RPMI8226 (cell line): Measurements from ENCODE around the gene PRMT7.

Experiments used
- DNase-seq: peaks from one replicate; pipeline ENCODE4 v3.0.0-alpha.2; 2015

The PRMT7 gene

GRCh38 chr16:68367030-68367429, 56.2 kb downstream of the PRMT7 start:
- peak; percentile 48 for DNase-seq

GRCh38 chr16:68367440-68367839, 56.6 kb downstream of the PRMT7 start:
- no peak for DNase-seq

DNA sequence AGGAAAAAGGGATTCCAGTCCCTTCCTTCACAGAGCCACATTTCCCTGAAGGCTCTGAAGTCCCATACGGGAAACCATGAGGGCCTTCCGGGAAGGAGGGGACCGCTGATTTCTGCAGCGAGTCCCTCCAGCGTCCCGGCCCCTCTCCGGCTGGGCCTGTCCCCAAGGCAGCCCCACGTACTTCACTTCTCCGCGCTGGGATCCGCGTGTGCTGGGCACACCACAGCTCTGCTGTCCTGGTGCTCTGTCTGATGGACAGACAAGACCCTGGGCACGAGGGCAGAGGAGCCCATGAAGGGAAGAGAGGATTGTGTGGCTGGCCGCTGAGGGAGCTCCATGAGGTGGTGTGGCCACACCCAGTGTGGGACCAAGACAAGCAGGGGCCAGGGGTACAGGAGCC, 57.1 kb downstream of the PRMT7 start:
- DNase-seq: no peak

- DNase-seq: peak; percentile 34
Measured at GRCh38 chr16:68368301-68368888, 57.6 kb downstream of the PRMT7 start.

- DNase-seq: no peak
Measured at GRCh38 chr16:68369168-68369567, 58.3 kb downstream of the PRMT7 start.

DNA sequence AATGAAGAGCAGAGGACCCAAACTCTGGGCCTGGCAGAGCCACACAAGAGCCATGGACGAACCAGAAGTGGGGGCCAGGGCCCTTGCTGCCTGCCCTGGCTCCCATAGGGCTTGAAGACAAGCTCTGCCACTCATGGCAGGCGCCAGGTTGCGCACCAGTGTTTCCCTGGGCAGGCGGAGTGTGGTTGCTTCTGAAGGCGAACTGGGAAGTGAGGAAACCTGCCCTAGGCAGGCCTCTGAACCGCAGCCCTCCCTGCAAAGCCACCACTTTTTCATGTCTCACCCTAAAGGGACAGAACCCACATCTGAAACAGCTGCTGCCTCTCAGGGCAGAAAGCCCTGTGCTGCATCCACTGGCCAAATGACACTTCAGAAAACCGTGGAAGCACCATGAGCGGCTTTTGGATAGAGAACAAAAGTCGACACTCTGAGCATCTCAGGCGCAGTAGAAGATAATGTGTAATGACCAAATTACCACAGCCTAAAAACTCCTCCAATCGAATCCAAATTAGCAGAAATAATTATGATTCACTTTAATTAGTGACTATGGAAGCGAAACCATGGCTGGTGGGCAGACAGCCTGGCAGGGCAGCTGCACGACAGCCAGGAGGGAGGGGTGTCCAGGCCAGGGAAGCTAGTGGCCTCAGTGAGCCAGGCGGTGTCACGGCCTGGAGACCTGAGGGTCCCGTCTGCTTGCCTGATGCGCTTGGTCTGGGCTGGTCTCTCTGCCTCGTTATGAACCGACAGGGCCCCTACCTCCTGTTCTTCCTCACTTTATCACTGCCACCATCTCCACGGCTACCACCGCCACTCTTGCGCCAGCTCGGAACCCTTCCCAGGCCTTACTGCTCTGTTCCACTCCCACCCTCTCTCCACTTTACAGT, 59.1 kb downstream of the PRMT7 start:
- peak; percentile 88 for DNase-seq

DNA sequence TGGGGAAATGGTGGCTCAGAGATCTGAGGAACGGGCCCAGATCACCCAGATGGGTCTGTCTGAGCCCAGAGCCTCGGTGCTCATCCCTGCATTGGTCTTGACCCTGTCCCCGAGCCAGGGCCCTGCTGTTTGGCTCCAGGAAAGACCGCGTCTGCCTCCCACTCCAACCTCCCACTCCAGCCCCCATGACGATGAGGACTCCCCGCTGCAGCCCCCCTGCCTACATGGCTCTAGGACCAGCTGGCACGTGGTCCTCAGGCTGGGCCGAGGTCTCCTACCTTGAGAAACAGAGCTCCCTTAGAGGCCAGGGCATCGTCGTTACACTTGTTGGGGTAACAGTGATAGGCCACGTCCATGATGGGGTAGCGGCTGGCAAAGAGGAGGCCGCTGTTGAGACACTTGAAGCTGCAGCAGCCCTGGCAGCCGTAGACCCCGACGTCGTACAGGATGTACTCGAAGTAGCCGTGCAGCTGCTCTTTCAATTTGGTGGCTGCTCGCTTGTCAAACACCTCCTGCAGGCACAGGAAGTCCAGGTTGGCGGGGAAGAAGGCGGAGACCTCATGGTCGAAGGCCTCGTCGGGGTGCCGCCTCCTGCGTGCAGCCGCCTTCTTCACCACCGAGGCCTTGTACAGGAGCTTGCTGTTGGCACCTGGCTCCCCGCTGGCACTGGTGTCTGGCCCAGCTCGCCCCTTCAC, 59.9 kb downstream of the PRMT7 start:
- no peak for DNase-seq

DNA sequence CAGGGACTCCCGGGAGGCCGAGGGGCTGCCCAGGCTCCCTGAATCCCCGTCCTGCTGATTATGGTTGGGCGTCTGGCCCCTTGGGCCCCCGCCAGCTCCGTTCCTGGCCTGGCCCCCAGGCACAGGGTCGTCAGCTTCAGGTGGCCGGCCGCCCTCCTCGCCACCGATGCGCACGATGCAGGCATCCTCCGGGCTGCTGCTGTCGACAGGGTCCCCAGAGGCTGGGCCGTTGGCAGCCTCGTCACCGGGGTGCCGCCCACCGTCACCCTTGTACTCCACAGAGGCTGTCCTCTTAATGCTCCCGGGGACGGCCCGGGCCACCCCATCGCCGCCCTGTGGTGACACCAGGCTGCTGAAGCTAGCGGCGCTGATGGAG, 60.4 kb downstream of the PRMT7 start:
- no peak for DNase-seq

DNA sequence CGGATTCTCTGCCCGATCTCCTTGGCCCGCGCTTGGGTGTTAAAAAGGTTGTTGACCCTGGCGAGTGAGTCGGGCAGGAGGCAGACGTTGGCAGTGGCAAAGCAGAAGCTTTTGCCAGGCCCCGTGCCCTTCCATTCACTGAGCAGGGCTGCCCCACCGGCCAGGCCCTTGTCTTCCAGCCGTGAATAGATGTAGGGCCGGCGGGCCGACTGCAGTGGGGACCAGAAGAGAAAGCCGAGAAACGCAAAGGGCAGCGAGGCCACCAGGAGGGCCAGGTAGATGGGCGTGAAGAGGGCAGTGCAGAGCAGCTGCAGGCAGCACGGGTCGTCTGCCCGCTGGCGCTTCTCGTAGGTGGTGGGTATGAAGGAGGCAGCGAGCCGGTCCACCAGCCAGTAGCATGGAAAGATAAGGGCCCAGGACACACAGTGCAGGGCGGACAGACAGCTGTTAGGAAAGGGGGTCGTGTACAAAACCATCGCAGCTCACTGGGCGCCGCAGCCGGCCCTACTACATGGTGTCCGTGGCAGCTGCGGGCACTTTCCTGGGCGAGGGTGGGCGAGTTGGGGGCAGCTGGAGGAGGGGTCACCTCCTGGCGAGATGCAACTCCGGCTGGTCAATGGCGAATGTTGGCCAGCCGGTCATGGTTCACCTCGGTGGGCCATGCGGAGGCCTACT, 61.0 kb downstream of the PRMT7 start:
- no peak for DNase-seq

DNA sequence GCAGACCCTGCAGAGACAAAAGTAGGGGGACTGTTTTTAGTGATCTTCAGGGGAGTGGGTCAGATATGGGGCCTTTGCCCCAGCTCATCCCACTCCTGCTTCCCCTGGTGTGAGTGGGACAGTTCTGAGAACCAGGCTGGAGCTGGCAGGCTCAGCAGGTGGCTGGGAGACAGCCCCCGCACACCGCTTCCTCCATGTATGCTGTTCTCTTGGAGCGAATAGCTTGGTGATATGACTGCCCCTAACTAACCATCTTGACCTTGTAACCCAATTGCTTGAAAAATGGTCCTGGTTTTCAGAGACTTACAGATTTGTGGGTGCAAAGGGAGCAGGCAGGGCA, 61.5 kb downstream of the PRMT7 start:
- no peak for DNase-seq

GRCh38 chr16:68372806-68373205, 62.0 kb downstream of the PRMT7 start:
- no peak for DNase-seq

DNA sequence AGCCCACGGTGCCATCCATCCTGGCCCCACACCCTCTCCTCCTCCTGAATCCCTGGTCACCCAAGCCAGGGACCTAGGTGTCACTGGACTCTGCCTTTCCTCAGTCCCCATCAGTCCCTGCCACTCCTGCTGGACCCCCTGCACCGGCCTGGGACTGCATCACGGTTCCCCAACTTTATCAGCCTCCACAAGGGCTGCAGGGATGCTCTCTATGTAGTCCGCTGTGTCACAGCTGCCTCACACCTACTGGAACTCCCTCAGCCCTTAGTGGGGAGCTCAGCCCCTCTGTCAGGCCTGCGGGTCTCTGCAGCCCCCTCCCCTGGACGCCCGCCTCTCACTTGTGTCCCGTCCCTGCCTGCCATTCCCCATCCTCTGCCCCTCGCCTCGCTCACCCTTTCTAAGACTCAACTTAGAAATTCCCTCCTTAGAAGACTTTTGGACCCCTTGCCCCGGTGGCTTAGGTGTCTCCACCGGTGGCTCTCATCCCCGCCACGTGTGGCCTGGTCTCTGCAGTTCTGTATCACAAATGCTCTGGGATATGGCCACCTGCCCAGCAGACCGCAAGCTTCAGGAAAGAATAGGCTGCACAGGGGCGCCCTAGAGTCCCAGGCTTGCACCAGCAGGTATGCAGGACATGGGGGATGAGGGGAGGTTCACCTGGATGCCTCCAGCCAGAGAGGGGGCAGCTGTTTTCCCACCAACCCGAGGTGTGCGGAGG, 62.9 kb downstream of the PRMT7 start:
- no peak for DNase-seq

- no peak for DNase-seq
Measured at GRCh38 chr16:68374246-68374805, 63.5 kb downstream of the PRMT7 start.

- no peak for DNase-seq
Measured at GRCh38 chr16:68374961-68375660, 64.3 kb downstream of the PRMT7 start.

- DNase-seq: no peak
Measured at GRCh38 chr16:68375801-68376536, 65.2 kb downstream of the PRMT7 start.

DNA sequence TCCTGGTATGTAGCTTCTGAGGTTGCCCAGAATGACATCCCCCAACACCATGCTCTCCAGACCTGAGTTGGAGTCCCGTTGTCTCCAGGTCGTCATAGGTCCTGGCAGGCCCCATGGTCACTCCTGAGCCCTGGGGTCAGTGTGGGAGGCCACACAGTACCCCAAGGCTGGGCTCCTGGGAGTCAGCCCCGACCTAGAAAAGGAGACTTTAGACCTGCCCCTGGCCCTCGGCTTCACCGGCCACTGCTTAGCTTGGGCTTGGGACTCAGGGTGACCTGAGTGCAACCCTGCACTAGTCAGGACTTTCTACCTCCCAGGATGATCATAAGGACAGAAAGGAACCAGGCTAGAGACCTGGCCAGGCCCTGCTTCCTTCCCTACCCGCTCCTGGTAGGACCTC, 65.8 kb downstream of the PRMT7 start:
- DNase-seq: no peak

DNA sequence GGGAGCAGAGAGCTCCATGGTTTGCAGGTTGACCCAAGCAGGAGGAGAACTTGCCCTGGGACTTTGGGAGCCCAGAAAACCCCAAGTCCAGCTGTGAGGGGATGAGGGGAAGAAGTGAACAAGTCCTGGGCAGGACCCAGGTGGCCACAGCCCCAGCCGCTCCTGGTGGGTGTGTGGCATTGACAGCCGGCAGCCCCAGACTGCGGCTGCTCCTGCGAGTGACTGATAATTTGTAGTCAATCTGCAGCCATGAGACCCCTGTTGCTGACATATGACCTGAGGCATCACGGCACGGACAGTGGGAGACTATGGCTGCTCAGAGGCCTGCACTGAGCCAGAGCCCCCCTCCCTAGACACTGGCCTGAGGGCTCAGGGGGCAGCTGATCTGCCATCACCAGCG, 66.4 kb downstream of the PRMT7 start:
- no peak for DNase-seq

GRCh38 chr16:68377667-68378393, 67.0 kb downstream of the PRMT7 start:
- DNase-seq: no peak

- no peak for DNase-seq
Measured at GRCh38 chr16:68378436-68379415, 67.9 kb downstream of the PRMT7 start.
